Right renal pelvis (tissue), 4 donors: ENCODE results near the gene KCNMA1. TPM values are rescaled to one million over a fixed set of nuclear protein-coding genes. Genes with fewer than 3 reads are reported as not detected.
"Not testable (repeated sequence)": the region's sequence is repeated elsewhere in the genome, so short reads cannot be mapped to it uniquely, and the experiment has no call there.

ENCODE experiments used
- DNase-seq, 4 donors: peaks; one replicate each; pipeline ENCODE4 v3.0.0-alpha.2; 2013; ENCODE audit warnings: low read depth in 4 of 4, low spot score in 3 of 4, missing footprints in 1 of 4
- polyA plus RNA-seq, 4 donors: library from polyadenylated mRNA; unstranded; fragments of 120-200 nt; gene quantifications; one replicate each; pipeline ENCODE4 v1.2.1, GENCODE V29; 2013; ENCODE audit not compliant: insufficient read length in 4 of 4

Gene KCNMA1
- polyA plus RNA-seq, 4 donors: 2.9 to 4.8 (median 3.8) TPM

DNA sequence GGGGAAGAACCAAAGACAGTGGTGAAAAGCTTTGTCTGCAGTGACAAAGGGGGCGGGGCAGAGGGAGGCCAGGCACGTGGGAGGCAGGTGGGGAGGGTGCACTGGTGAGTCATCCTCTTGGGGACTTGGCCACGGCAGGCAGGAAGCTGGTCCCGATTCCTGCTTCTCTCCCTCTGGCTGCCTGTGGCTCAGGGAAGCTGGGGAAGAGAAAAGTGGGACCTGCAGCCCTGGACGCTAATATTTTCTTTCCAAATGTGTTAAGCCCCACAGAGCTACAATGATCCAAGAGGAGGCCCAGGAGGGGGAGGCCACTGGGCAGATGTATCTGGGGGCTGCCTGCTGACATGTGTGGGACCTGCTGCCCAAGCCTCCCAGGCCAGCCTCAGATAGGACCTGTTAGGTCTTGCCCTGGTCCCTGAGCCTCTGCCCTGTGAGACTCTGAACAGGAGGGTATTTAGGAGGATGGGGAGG is 231.8 kb downstream of the KCNMA1 start:
- DNase-seq: no peak

DNA sequence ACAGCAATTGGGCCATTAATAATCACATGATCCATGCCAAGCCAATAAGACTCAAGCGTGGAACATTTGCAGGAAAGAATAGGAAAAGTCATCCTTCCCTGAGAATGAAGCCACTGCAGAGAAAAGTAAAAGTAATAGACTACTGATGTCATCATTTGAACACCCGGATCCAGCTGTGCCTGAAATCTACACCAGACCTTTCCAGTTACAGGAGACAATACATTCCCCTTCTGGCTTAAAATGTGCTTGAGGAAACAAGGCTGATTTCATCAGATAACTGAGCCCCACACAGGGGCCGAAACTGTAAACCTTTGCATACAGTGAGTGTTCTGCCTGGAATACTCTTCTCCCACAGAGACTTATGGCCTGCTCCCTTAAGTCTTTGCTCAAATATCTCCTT is 232.8 kb downstream of the KCNMA1 start:
- DNase-seq: no peak

- DNase-seq: no peak
These were observed 233.8 kb downstream of the KCNMA1 start for GRCh38 chr10:77403761-77404160.

GRCh38 chr10:77401683-77402082 is 235.9 kb downstream of the KCNMA1 start:
- DNase-seq: no peak

DNA sequence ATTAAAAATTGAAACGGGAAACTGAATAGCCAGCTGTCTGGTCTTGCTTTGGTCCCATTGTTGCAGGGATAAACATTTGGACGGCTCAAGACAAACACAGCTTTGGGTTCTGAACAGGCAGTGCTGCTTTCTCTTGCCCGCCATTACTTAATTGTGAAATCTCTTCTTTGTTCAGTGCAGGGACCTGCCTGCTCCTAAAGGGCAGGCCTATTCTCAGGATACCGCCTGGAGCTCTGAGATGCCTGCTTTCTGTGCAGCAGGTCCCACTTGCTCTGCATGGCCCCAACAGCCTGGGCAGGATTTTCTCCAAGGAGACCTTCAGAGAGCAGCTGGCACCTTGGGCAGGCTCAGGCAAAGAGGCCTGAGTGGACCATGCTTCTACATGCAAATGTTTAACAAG is 237.6 kb downstream of the KCNMA1 start:
- DNase-seq: no peak

DNA sequence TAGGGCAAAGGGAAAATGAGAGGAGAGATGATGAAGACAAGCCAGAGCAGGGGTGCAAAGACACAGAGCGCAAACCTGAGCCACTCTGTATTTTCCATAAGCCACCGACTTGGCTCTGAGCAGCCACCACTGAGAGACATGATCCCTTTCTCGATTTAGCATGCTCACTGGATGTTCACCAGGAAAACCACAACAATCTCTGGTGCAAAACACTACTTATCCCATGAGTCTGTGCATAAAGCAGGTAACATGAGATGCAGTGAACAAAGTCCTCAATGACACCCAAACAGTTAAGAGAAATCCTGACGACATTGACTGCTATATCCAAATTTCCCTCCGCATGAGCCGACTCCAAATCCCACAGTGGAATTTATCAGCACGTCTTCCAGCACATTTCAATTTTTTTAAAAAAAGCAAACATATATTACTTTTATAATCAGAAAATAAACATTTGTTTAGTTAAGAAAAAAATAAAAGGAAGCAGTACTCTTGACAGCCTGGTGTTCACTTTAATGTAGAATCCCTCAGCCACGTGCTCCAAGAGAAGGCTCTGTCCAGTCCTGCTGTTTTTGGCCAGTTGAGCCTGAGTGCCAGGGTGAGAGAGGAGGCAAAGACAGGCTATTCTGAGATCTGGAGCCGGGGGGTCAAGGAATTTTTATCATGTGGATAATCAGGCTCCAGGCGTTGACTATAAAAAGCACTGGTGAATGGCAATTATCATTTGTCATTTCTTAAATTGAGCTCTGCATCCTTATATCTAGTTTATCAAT is 238.4 kb downstream of the KCNMA1 start:
- DNase-seq: no peak

- DNase-seq: no peak
These were observed 239.1 kb downstream of the KCNMA1 start for GRCh38 chr10:77398558-77398957.

GRCh38 chr10:77397103-77397502 is 240.5 kb downstream of the KCNMA1 start:
- DNase-seq: no peak

DNA sequence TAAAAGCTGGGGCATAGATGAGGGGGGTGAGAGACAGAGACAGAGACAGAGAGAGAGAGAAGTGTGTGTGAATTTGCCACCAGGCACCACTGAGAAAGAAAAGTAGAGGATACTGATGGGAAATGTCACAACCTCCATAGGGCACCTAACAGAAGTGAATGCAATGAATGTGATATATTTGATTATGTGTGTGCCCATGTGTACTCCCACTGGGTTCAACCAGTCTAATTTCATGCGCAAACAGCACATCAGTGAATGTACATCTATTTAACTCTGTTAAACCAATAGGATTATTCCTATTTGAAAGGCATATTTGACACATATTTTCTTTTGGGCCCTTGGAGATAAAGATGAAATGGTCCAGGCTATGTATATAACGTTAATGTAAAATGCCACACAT is 241.3 kb downstream of the KCNMA1 start:
- no peak for DNase-seq

DNA sequence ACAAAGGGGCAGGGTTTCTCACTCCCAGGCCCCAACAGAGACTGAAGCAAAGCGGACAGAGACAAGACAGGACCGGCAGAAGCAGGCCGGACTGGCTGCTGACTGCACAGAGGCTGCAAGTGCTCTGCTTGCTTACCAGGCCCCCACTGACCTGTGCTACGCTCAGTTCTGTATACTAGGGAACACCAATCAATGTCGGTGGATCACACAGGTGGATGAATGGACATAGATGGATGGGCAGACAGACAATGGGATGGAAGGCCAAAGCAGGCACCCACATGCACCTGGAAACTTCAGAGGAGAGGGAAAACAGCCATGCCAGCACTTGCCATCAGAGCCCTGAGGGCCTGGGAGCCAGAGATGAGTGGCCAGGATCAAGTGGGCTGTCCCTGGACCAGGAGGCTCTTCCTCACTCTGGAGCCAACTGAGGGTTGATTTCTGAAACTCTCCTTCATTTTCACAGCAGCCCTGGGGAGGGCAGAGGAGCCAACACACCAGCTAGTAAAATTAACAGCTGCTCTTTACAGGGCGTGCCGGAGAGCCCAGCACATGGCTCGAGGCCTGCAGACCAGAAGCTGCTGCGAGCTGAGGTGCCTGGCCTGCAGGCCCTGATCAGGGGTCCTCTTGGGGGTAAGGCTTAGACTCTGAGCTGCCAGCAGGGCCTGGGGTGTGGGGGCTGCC is 243.6 kb downstream of the KCNMA1 start:
- no peak for DNase-seq

GRCh38 chr10:77393411-77393810 is 244.2 kb downstream of the KCNMA1 start:
- no peak for DNase-seq

- no peak for DNase-seq
These were observed 244.8 kb downstream of the KCNMA1 start for GRCh38 chr10:77392851-77393250.

DNA sequence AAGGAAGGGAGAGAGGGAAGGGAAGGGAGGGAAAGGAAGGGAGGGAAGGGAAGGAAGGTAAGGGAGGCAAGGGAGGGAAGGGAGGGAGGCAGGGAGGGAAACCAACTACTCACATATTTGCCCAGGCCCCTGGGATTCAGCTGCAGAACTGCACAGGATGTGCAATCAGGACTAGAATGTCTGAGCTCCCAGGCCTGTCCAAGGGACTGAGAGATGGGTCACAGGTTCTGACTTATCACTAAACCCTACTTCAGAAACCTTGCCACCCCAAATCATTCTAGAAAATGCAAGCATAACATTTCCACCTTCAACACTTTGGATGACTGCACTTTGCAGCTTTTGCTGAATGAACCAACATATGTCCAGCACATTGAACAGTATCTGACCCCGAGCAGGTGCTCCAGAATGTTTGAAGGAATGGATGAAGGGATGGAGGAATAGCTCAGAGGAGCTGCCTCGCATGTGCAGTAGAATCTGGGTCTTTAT is 245.3 kb downstream of the KCNMA1 start:
- DNase-seq: no peak

- DNase-seq: peak; percentile 63 to 81 (median 79)
These were observed 245.9 kb downstream of the KCNMA1 start for GRCh38 chr10:77391605-77392235.

DNA sequence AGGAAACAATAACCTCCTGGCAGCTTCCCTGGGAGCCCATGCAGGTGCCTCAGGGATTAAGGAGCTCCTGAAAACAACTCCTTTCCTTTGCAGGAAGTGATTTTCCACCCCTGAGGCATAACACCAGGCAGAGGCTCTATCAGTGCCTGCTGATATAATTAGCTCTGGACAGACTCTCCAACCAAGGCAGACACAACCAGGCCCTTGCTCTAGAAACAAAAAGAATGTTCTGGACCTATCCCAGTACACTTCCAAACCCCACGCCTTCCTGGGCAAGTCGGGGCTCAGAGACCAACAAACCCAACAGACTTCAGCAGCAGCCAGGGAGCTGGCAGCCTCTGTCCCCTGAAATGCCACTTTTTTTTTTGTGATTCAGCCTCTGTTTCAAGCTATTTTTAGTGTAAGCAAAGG is 247.1 kb downstream of the KCNMA1 start:
- no peak for DNase-seq

DNA sequence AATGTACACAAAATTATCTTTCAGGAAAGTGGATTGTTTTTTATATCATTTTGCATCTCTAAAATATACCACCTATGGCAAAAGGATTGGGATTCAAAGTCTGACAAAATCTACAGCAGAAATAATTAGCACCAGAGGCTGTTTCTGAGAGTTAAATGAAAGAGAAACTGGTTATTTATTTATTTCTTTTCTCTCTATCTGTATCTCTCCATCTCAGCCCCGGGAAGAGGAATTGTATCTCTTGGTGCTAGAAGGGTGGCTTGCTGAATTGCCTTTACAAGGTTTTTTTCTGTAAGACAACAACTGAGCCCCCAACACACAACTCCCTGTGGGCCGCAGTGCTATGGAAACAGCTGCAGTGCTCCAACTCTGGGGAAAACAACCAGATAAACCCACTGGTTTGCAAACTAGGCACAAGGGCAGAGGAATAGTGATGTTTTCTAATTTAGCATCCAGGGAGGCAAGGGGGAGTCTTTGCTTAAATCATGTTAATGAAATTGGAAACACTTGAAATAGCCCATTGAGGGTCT is 249.0 kb downstream of the KCNMA1 start:
- no peak for DNase-seq

DNA sequence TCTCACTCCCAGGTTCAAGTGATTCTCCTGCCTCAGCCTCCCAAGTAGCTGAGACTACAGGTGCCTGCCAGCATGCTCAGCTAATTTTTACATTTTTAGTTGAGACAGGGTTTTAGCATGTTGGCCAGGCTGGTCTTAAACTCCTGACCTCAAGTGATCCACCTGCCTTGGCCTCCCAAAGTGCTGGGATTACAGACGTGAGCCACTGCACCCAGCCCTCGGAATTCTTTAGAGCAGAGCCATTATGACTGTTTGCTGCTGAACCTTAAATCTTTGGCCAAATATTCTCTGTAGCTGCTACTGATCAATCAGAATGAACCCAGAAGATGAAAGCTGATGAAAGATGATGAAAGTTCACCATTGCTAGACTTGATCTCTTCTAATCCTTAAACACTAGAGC is 249.9 kb downstream of the KCNMA1 start:
- not testable (repeated sequence) for DNase-seq

- no peak for DNase-seq
These were observed 250.4 kb downstream of the KCNMA1 start for GRCh38 chr10:77387247-77387646.

GRCh38 chr10:77386838-77387237 is 250.8 kb downstream of the KCNMA1 start:
- DNase-seq: no peak

- DNase-seq: no peak
These were observed 251.2 kb downstream of the KCNMA1 start for GRCh38 chr10:77386365-77386764.

DNA sequence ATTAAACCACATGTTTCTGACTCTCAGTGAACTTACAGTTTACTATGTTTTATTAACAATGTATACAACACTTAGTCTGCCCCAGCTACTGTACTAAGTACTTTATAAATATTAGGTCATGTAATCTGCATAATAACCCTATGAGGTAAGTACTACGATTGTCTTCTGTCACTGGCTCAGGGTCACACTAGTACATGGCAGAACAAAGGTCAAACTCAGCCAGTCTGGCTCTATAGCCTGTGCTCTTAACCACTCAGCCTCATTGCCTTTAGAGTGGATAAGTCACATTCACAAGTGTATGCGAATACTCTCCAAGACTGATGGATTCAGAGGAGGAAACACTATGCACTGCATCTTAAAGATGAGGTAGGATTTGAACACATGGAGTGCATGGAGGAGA is 252.3 kb downstream of the KCNMA1 start:
- DNase-seq: no peak
